ENCODE results near the gene NRXN3.

GRCh38 chr14:78327426-78328221 lies 157.5 kb downstream of the NRXN3 start:
- TF ChIP-seq GATA3 (IDR thresholded peaks at IDR 0.05; ENCODE audit: low read depth, low read length) (no peak), GATA2 (IDR thresholded peaks at IDR 0.05; ENCODE audit: low read depth, low read length) (no peak)

Data from SH-SY5Y (cell line).